Neural cell (in vitro differentiated cells): ENCODE measurements around the gene OR4D1. TPM values are rescaled to one million over a fixed set of nuclear protein-coding genes. Genes with fewer than 3 reads are reported as not detected.
A peak's percentile ranks its signal among the peaks of the same experiment; 100 is the strongest.

ENCODE experiments used
- H2AFZ ChIP-seq: fragments of 200-600, 300-800 bp; sonication (generic), shearing (Covaris generic); 2 replicates; pipeline ENCODE4 v1.6.0; 2014; ENCODE audit warnings: low read depth, mild to moderate bottlenecking, antibody characterized with exemption, low read length, moderate library complexity
- H3F3A ChIP-seq: fragments of 200-600 bp; shearing (Covaris generic); 2 replicates; pipeline ENCODE4 v1.6.1; 2016; ENCODE audit warnings: mild to moderate bottlenecking, moderate library complexity, mixed read lengths, antibody characterized with exemption, low read length; ENCODE audit not compliant: insufficient read depth, poor library complexity, severe bottlenecking
- H3K27ac ChIP-seq: fragments of 200-600, 300-800 bp; sonication (generic), shearing (Covaris generic); 2 replicates; pipeline ENCODE4 v1.5.1; 2014; ENCODE audit warnings: mild to moderate bottlenecking, low read length, moderate library complexity
- H3K27me3 ChIP-seq: fragments of 300-800, 200-600 bp; sonication (generic), shearing (Covaris generic); 2 replicates; pipeline ENCODE4 v1.6.0; 2014; ENCODE audit warnings: mild to moderate bottlenecking, low read depth, low read length, moderate library complexity; ENCODE audit not compliant: insufficient read depth
- H3K36me3 ChIP-seq: fragments of 300-800, 200-600 bp; sonication (generic), shearing (Covaris generic); 2 replicates; pipeline ENCODE4 v1.5.1; 2014; ENCODE audit warnings: mild to moderate bottlenecking, antibody characterized with exemption, low read length, moderate library complexity; ENCODE audit not compliant: insufficient read depth
- H3K4me2 ChIP-seq: fragments of 300-800, 200-600 bp; sonication (generic), shearing (Covaris generic); 2 replicates; pipeline ENCODE4 v1.6.0; 2014; ENCODE audit warnings: mild to moderate bottlenecking, low read length
- H3K4me3 ChIP-seq: fragments of 300-800, 200-600 bp; sonication (generic), shearing (Covaris generic); 2 replicates; pipeline ENCODE4 v1.5.1; 2014; ENCODE audit warnings: mild to moderate bottlenecking, low read length, moderate library complexity
- H3K79me2 ChIP-seq: fragments of 200-600 bp; shearing (Covaris generic); replicated peaks from 2 replicates; pipeline ENCODE4 v1.6.0; 2014; ENCODE audit warnings: mild to moderate bottlenecking, low read length, moderate library complexity; ENCODE audit not compliant: insufficient read depth
- H3K9ac ChIP-seq: fragments of 300-800, 200-600 bp; sonication (generic), shearing (Covaris generic); 2 replicates; pipeline ENCODE4 v1.6.1; 2016; ENCODE audit warnings: mild to moderate bottlenecking, low read length, mixed read lengths
- H3K9me2 ChIP-seq: fragments of 200-600 bp; shearing (Covaris generic); 2 replicates; pipeline ENCODE4 v1.6.1; 2016; ENCODE audit warnings: mild to moderate bottlenecking, low read length, mixed read lengths; ENCODE audit not compliant: insufficient read depth
- H3K9me3 ChIP-seq: fragments of 200-600, 300-800 bp; sonication (generic), shearing (Covaris generic); 2 replicates; pipeline ENCODE4 v1.6.1; 2016; ENCODE audit warnings: mild to moderate bottlenecking, mixed run types, low read length, moderate library complexity, mixed read lengths
- H4K20me1 ChIP-seq: fragments of 200-600 bp; shearing (Covaris generic); 2 replicates; pipeline ENCODE4 v1.6.1; 2016; ENCODE audit warnings: mild to moderate bottlenecking, mixed run types; ENCODE audit not compliant: insufficient read depth
- EP300 ChIP-seq: fragments of 450-650 bp; conservative IDR thresholded peaks from 2 replicates; pipeline ENCODE4 v1.6.1; 2014; ENCODE audit warnings: antibody characterized with exemption, mild to moderate bottlenecking, moderate library complexity; ENCODE audit not compliant: poor library complexity, severe bottlenecking
- EZH2 ChIP-seq: fragments of 200-600, 300-800 bp; shearing (Covaris generic), sonication (generic); IDR thresholded peaks from 2 replicates; pipeline ENCODE4 v1.6.1; 2014; ENCODE audit warnings: antibody characterized with exemption, low read length, borderline replicate concordance, mild to moderate bottlenecking; ENCODE audit not compliant: insufficient read depth, poor library complexity, severe bottlenecking
- MXI1 ChIP-seq: fragments of 450-650 bp; conservative IDR thresholded peaks from 2 replicates; pipeline ENCODE4 v1.6.1; 2014; ENCODE audit warnings: antibody characterized with exemption, mild to moderate bottlenecking; ENCODE audit not compliant: poor library complexity, severe bottlenecking
- POLR2AphosphoS5 ChIP-seq: IDR thresholded peaks from 2 replicates; pipeline ENCODE4 v1.6.1; 2012
- RAD21 ChIP-seq: fragments of 450-650 bp; conservative IDR thresholded peaks from 2 replicates; pipeline ENCODE4 v1.6.1; 2014; ENCODE audit warnings: antibody characterized with exemption, mild to moderate bottlenecking, moderate library complexity
- SMC3 ChIP-seq: fragments of 450-650 bp; conservative IDR thresholded peaks from 2 replicates; pipeline ENCODE4 v1.6.1; 2014; ENCODE audit warnings: antibody characterized with exemption, mild to moderate bottlenecking, moderate library complexity; ENCODE audit not compliant: poor library complexity
- TAF1 ChIP-seq: IDR thresholded peaks from 2 replicates; pipeline ENCODE4 v1.6.1; 2012; ENCODE audit warnings: low read depth
- polyA plus RNA-seq: library from polyadenylated mRNA; depleted of rRNA; stranded (reverse); fragments of >200 nt; gene quantifications from 2 replicates; pipeline ENCODE4 v1.2.3, GENCODE V29; 2014
- TF ChIP-seq, protein P1 (sequence below): fragments of 450-650 bp; IDR thresholded peaks from 2 replicates; pipeline ENCODE4 v1.5.1; 2014; ENCODE audit warnings: antibody characterized with exemption, mild to moderate bottlenecking, moderate library complexity; ENCODE audit not compliant: poor library complexity, severe bottlenecking
- TF ChIP-seq, protein P2 (sequence below): IDR thresholded peaks from 2 replicates; pipeline ENCODE4 v1.6.1; 2012; ENCODE audit warnings: borderline replicate concordance

The OR4D1 gene
- polyA plus RNA-seq, 1 donor from 2014 or later, result not detected

DNA sequence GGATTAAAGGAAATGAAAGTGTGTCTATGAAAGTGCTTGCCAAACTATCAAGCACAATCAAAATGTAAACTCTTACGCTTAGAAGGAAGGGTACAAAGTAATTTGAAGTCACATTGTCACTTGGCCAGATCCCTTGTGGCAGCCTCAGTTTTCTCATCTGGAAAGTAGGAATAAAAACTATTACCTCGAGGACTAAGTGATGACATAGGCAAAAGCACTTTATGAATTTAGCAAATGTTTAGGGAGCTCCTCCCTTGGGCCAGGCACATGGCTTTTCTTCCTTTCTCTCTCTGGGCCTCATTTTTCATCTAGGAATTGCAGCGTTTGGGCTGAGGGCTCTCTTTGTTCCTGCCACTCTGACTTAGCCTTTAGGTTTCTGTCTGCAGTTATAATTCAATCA lies 36.5 kb upstream of the OR4D1 start:
- Histone ChIP-seq H3K9me2 (no peaks in the 10 kb centered on the region), H3K36me3 (no peaks in the 10 kb centered on the region), H3K4me3 (no peak overlapping the region), H2AFZ (no peak overlapping the region), H3K27me3 (no peaks in the 10 kb centered on the region), H3K4me2 (no peak overlapping the region), H3K27ac (no peak overlapping the region), H3K9ac (no peak overlapping the region), H3F3A (no peaks in the 10 kb centered on the region), H4K20me1 (no peaks in the 10 kb centered on the region), H3K79me2 (no peaks in the 10 kb centered on the region), H3K9me3 (no peaks in the 10 kb centered on the region)
- TF ChIP-seq EP300, result no peak

DNA sequence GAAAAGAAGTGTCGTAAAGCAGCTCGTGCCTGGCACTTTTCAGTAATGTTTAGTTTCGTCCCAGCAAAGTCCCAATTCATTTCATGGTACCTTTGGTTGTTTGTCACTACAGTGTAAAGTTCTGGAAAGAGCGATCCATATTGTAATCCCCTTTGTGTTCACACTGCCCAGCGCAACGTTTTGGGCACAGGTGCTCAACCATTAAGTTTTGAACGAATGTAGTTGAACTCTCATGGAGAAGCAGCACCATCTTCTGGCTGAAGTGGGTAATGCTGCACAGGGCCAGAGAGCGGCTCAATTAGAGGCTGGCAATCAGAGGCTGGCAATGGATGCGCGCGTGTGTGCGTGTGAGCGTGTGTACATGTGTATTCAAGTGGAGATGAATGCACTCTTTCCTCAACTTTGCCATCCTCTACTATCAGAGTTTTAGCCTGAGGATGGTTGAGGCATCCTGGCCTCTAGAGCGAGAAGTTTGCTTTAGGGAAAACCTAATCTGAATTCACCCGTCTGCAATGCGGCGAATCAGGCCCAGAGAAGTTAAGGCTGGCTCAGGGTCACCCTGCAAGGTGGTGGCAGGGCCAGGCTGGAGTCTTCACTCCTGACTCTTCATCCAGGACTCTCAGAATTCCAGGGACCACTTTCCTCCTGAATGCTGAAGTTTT lies 35.1 kb upstream of the OR4D1 start:
- H3K27me3 ChIP-seq, result no peaks in the 10 kb centered on the region
- no peak overlapping the region for H3K4me3 ChIP-seq
- H3K27ac ChIP-seq, result no peak overlapping the region
- peak; percentile 97 for TF ChIP-seq SMC3
- peak; percentile 31 for TF ChIP-seq MXI1
- no peak for TF ChIP-seq EZH2
- no peak for TF ChIP-seq TAF1
- TF ChIP-seq RAD21, result peak; percentile 98
- TF ChIP-seq EP300, result no peak
- TF ChIP-seq POLR2AphosphoS5, result no peak
- TF ChIP-seq, protein P1, sequence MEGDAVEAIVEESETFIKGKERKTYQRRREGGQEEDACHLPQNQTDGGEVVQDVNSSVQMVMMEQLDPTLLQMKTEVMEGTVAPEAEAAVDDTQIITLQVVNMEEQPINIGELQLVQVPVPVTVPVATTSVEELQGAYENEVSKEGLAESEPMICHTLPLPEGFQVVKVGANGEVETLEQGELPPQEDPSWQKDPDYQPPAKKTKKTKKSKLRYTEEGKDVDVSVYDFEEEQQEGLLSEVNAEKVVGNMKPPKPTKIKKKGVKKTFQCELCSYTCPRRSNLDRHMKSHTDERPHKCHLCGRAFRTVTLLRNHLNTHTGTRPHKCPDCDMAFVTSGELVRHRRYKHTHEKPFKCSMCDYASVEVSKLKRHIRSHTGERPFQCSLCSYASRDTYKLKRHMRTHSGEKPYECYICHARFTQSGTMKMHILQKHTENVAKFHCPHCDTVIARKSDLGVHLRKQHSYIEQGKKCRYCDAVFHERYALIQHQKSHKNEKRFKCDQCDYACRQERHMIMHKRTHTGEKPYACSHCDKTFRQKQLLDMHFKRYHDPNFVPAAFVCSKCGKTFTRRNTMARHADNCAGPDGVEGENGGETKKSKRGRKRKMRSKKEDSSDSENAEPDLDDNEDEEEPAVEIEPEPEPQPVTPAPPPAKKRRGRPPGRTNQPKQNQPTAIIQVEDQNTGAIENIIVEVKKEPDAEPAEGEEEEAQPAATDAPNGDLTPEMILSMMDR, result peak; percentile 98
- H3K9me2 ChIP-seq, result no peaks in the 10 kb centered on the region
- no peak overlapping the region for H2AFZ ChIP-seq
- H4K20me1 ChIP-seq, result no peaks in the 10 kb centered on the region
- H3K79me2 ChIP-seq, result no peaks in the 10 kb centered on the region
- H3F3A ChIP-seq, result no peaks in the 10 kb centered on the region
- no peaks in the 10 kb centered on the region for H3K36me3 ChIP-seq
- H3K9ac ChIP-seq, result no peak overlapping the region
- H3K9me3 ChIP-seq, result no peaks in the 10 kb centered on the region
- H3K4me2 ChIP-seq, result no peak overlapping the region

DNA sequence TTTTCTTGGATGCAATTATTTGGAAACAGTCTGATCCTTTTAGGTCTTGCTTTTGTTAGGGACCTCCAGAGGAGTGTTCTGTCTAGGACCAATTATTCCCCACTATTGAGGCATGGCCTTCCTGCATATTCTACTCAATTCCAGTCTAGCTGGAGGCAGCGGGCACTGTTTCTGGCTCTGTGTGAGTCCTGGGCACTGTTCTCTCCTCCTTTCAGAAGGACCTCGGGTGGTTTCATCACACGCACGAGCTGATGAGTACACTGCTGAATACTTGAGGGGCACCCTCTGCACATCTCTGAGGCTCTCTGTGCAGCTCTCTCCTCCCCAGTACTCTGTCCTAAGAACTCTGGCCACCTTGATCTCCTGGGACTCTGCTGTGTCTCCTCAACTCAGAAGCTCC lies 34.2 kb upstream of the OR4D1 start:
- H3K27me3 ChIP-seq, result peaks cover 2% of the 10 kb centered on the region
- H3K9me2 ChIP-seq, result no peaks in the 10 kb centered on the region
- no peak overlapping the region for H3K9ac ChIP-seq
- no peaks in the 10 kb centered on the region for H3K9me3 ChIP-seq
- no peaks in the 10 kb centered on the region for H3F3A ChIP-seq
- H3K4me2 ChIP-seq, result no peak overlapping the region
- no peaks in the 10 kb centered on the region for H3K79me2 ChIP-seq
- H3K27ac ChIP-seq, result no peak overlapping the region
- no peaks in the 10 kb centered on the region for H3K36me3 ChIP-seq
- H3K4me3 ChIP-seq, result no peak overlapping the region
- no peak for TF ChIP-seq TAF1
- TF ChIP-seq EP300, result no peak
- TF ChIP-seq MXI1, result no peak
- TF ChIP-seq, protein P2, sequence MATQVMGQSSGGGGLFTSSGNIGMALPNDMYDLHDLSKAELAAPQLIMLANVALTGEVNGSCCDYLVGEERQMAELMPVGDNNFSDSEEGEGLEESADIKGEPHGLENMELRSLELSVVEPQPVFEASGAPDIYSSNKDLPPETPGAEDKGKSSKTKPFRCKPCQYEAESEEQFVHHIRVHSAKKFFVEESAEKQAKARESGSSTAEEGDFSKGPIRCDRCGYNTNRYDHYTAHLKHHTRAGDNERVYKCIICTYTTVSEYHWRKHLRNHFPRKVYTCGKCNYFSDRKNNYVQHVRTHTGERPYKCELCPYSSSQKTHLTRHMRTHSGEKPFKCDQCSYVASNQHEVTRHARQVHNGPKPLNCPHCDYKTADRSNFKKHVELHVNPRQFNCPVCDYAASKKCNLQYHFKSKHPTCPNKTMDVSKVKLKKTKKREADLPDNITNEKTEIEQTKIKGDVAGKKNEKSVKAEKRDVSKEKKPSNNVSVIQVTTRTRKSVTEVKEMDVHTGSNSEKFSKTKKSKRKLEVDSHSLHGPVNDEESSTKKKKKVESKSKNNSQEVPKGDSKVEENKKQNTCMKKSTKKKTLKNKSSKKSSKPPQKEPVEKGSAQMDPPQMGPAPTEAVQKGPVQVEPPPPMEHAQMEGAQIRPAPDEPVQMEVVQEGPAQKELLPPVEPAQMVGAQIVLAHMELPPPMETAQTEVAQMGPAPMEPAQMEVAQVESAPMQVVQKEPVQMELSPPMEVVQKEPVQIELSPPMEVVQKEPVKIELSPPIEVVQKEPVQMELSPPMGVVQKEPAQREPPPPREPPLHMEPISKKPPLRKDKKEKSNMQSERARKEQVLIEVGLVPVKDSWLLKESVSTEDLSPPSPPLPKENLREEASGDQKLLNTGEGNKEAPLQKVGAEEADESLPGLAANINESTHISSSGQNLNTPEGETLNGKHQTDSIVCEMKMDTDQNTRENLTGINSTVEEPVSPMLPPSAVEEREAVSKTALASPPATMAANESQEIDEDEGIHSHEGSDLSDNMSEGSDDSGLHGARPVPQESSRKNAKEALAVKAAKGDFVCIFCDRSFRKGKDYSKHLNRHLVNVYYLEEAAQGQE, result no peak
- no peak for TF ChIP-seq SMC3
- TF ChIP-seq POLR2AphosphoS5, result no peak
- no peak for TF ChIP-seq EZH2
- TF ChIP-seq, protein P1, result no peak
- no peak for TF ChIP-seq RAD21
- no peaks in the 10 kb centered on the region for H4K20me1 ChIP-seq
- H2AFZ ChIP-seq, result no peak overlapping the region
